Dermis blood vessel endothelial cell (primary cell): ENCODE measurements around the gene ADGRL3. TPM values are rescaled to one million over a fixed set of nuclear protein-coding genes. Genes with fewer than 3 reads are reported as not detected.
"Not testable (repeated sequence)": the region's sequence is repeated elsewhere in the genome, so short reads cannot be mapped to it uniquely, and the experiment has no call there.

ENCODE experiments used
- DNase-seq: peaks from one replicate; pipeline ENCODE4 v3.0.0; 2010
- total RNA-seq: library from RNA; depleted of rRNA; stranded (reverse); fragments of >200 nt; gene quantifications from 2 replicates; pipeline ENCODE4 v1.2.3, GENCODE V29; 2014

ADGRL3 gene
- total RNA-seq, 1 donor from 2014 or later, result under 0.01 TPM

GRCh38 chr4:61207156-61207555 is 7.0 kb downstream of the ADGRL3 start:
- DNase-seq, result not testable (repeated sequence)

DNA sequence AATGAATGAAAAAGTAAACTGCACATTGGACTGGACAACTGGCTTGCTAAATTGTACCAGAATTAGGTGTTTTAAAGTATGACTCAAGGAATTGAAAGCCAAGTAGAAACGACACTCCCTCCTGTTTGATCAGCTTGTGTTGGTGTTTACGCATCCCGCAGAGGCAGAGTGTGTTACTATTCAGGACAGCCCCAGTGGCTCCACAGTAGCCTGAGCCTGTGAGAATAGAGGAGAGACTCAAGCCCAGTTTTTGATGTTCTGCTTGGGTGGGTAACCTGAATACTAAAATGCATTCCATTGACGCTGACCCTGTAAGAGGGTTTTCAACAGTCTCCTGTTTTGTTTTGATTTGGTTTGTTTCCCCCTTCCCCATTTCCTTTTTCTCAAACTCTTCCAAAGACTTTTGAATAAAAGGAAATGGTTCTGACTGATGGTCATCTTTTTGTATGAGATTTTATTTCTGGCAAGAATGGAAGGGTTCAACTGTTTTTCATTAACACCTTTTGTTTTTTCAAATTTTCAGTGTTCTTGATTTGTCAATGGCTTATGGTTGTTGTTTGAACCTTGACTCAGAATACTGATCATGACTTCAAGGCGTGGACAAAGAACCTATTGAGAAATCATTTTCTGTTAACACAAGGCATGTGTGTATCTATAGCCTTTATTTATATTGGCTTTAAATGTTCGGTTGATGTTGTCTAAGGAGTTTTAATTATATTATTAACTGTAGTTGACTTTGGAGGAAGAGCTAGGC is 10.2 kb downstream of the ADGRL3 start:
- no peak for DNase-seq

- no peak for DNase-seq
These were observed 11.7 kb downstream of the ADGRL3 start for GRCh38 chr4:61211781-61212180.

DNA sequence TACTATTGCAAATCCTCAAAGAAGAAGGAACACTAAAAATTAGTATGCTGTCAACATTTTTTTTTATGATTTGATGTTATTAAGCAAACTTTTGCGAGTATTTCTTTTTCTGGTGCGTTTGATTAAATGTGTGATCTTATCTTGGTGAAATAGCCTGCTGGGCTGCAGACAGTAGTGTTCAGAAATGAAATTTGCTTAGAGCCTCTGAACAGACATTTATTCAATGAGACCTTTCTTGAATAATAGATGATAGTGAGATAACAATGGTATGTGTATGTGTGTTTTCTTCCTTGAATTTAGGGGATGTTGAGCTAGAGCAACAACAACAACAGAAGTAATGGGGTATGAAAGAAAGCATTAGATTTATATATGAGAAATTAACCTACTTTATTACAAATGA is 12.7 kb downstream of the ADGRL3 start:
- DNase-seq, result no peak

DNA sequence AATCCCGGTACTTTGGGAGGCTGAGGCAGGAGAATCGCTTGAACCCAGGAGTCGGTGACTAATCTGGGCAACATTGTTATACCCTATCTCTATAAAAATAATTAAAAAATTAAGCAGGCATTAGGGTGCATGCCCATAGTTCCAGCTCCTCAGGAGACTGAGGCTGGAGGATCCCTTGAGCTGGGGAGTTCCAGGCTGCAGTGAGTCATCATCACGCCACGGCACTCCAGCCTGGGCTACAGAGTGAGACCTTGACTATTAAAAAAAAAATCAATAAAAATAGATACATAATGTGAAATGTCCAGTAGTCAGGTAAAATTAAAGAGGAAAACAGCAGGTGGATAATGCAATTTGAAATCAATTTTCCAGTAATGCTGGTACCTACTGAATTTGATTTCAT is 14.6 kb downstream of the ADGRL3 start:
- DNase-seq, result no peak

DNA sequence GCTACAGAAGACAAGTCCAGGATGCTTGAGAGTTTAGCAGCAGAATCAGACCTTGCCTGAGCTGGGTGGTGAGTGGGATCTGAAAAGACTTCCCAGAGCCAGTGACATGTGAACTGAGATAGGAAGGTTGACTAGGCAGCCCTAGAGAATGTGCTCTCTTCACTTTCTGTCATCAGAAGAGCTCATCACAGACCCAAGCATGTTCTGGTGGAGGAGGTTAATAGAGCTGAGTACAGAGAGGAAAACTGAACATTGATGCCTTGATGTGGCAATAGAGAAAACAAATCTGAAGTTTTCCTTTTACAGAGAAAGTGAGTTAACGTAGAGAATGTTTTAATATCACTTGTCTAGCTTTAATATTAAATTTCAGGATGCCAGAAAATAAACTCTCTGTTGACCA is 17.1 kb downstream of the ADGRL3 start:
- DNase-seq, result no peak

GRCh38 chr4:61220556-61220955 is 20.4 kb downstream of the ADGRL3 start:
- no peak for DNase-seq

- DNase-seq, result no peak
These were observed 23.3 kb downstream of the ADGRL3 start for GRCh38 chr4:61223385-61223784.

DNA sequence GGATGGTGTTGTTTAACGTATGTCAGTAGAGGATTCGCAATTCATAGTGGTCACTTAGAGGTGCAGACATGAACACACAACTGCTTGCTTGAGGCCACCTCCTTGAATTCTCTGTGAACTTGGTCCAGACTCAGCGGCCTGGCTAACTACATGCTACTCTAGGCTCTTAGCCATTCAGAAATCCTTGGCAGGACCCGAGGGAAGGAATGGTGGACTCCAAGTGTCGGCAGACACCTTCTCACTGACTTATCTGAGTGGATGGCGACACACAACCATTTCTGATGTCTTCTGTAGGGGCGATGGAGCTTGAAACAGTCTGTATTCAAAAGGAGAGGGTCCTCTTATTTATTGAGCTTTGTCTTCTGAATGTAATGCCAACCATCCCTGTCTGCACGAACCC is 24.4 kb downstream of the ADGRL3 start:
- no peak for DNase-seq

- DNase-seq, result no peak
These were observed 25.5 kb downstream of the ADGRL3 start for GRCh38 chr4:61225656-61226055.

GRCh38 chr4:61231421-61231820 is 31.3 kb downstream of the ADGRL3 start:
- DNase-seq, result no peak

GRCh38 chr4:61239250-61239649 is 39.1 kb downstream of the ADGRL3 start:
- DNase-seq, result no peak

DNA sequence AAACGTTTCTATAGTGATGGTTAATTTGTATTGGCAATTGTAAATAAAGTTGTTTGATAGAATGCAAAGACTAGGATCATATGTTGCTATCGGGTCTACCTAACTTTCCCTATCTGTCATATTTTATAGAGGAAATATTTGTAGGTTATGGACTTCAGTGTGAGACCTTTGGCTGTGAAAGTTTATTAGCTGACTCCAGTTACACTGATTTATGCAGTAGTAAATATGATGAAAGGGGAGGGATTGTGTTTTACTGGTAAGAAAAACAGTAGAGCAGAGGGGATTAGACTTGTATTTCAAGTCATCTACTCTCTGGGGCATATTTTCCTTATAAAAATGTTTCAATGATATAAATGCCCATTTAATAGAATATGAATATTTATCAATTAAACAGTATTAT is 43.8 kb downstream of the ADGRL3 start:
- no peak for DNase-seq

DNA sequence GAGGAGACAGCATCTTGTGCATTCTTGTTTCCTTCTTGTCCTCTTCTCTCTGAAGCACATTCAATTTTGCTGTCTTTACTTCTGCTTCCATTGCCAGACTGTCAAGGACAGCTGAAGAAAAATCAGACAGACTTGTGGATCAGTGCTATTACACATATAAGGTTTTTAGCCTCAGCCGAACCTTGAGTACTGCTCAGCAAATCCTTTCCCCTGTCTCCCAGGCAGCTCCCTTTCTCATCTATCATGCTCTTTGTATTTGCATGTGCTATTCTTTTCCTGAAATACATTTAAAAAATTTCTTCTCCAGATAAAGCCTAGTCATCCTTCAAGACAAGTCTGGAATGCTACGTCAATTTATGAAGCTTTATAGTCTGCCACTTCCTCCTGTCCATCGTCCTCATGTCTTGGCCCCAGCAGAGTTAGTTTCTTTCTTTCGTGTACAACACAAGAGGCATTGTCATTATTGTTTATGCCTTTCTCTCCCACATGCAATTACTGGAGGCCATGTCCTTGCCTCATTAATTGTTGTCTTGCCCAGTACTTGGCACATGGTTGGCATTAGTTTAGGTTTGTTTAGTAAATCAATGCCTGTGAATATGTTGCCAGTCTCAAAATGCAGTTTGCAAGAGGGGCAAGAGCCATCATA is 45.1 kb downstream of the ADGRL3 start:
- DNase-seq, result no peak

GRCh38 chr4:61246034-61246433 is 45.9 kb downstream of the ADGRL3 start:
- no peak for DNase-seq

DNA sequence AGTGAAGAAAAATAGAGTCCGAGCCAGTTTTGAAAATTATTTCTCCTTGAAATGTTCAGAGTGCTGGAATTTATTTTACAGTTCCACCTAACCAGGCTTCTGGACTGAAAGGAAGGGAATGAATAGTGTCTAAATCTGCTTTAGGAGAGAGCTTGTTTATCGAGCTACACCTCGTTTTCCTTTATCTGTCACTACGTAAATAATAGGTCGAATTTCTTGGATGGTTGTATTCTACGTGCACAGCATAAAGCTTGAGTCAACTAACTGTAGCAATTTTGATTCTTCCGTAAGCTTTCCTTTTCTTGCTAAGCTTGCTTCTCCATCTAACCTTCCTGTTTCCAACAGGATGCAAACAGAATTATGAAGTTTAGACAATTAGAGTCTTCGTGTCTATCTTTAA is 48.6 kb downstream of the ADGRL3 start:
- no peak for DNase-seq

- DNase-seq, result no peak
These were observed 51.0 kb downstream of the ADGRL3 start for GRCh38 chr4:61251129-61251528.

DNA sequence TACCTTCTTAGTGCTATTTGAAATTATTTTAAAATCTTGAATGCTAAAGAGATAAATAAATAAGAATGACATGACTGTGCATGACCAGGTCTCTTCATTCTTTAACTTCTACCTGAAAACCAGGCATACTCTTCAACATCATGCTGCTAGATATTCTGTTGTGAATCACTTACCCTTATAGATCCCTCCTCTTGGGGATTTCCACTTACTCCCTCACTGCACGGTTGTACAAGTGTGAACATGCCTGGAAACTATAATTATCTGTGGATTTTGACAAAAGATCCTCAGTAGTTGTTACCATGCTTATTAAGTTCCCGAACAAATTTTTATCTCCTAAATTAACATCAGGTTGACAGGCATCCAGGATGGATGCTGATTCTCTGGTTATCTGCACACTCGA is 54.3 kb downstream of the ADGRL3 start:
- DNase-seq, result no peak

DNA sequence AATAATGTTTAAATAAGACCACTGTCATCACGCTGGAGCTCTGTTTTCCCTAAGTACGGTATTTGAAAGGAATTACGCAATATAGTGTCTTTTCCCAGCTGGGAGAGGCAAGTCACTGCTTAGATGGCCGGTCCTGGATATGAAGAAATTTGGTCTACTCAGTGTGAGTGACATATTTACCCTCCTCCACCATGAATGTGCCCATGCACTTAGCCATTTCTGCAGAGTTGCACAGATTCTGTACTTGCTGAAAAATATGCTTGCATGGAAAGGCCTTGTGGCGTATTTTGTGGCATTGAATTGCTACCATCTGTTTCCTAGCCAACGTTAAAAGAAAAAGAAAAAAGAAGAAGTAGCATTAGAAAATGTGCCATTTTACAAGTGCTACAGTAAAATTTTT is 73.1 kb downstream of the ADGRL3 start:
- no peak for DNase-seq

DNA sequence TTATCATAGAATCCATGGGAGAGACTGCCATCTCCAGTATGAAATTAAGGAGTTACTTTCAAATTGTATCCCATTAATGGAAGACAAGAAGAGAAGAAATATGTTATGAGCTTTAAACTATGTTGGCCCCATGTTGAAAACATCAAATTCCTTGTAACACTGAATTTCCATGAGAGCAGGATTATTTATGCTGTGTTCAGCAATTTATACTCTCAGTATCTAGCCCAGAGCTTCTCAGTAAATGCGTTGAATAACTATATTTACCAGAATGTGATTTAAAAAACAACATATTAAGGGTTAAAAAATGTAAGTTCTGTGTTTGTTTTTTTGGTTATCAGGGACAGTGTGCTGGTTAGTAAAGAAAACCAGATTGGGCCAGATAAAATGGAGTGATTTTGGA is 74.2 kb downstream of the ADGRL3 start:
- DNase-seq, result no peak

GRCh38 chr4:61275241-61275640 is 75.1 kb downstream of the ADGRL3 start:
- no peak for DNase-seq

GRCh38 chr4:61276029-61276428 is 75.9 kb downstream of the ADGRL3 start:
- DNase-seq, result no peak

DNA sequence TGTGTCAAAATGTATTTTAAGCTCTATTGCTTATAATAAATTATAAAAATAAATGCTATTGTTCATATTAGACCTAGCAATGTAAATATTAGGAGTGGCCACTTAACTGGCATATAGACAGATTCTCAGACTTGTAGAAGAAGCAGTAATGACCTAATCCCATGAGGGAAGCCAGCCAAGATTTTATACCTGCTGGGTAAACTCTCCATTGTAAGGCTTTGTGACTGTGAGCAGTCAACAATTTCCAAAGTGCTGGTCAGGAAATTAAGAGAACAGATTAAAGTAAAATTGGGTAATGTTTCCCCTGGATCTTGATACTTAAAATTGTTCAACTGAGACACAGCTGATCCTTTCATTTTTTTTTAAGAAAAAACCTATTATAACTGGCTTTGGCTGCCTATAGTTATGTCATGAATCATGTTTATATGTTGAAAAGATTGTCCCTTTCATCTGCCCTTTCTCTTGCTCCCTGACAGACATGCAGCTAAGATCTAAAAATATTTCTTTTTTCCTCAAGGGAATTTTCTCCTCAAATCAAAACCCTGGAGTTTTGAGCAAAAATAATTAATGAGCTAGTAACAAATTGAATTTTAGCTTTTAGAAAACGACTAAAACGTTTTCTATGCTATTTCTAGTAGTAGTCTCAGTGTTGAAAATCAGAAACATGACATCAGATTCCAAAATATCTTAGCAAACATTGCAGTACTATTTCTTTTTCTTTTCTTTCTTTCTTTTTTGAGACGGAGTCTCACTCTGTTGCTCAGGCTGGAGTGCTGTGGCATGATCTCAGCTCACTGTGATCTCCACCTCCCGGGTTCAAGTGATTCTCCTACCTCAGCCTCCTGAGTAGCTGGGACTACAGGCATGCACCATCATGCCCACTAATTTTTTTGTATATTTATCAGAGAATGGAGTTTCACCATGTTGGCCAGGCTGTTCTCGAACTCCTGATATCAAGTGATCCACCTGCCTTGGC is 77.9 kb downstream of the ADGRL3 start:
- DNase-seq, result no peak
